ENCODE measurements around the gene BEND5.

DNA sequence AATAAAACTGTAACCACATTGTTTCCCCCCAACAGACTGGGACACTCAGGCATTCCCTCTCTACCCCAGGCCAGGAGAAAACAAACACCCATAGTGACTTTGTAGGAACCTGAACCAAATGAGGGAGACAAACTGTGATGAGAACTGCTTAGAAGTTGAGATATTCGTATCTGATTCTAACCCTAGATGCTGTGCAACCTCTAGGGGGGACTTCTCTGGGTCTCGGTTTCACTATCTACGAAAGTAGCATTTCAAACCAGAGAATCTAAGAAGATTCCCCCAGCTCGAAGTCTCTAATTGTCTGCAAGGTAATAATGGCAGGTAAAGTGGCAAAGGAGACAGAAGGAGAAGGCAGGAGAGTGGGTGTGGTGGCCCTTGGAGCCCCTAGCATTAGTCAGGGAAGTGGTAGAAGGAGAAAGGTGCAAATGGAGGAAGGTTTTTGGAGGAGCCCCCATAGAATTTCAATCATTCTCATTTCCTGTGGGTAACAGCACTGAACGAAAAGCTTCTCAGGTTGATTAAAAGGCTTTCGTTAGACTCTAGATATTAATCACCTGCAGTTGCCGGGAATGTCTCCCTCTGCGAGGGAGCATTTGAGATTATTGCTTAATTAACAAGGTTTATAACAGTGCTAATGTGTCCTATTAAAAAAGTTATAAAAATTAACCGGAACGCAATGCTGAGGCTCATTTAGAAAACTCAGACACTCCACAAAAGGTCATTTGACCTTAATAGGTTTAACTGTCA, 46.4 kb downstream of the BEND5 start:
- TF ChIP-seq, protein P1, sequence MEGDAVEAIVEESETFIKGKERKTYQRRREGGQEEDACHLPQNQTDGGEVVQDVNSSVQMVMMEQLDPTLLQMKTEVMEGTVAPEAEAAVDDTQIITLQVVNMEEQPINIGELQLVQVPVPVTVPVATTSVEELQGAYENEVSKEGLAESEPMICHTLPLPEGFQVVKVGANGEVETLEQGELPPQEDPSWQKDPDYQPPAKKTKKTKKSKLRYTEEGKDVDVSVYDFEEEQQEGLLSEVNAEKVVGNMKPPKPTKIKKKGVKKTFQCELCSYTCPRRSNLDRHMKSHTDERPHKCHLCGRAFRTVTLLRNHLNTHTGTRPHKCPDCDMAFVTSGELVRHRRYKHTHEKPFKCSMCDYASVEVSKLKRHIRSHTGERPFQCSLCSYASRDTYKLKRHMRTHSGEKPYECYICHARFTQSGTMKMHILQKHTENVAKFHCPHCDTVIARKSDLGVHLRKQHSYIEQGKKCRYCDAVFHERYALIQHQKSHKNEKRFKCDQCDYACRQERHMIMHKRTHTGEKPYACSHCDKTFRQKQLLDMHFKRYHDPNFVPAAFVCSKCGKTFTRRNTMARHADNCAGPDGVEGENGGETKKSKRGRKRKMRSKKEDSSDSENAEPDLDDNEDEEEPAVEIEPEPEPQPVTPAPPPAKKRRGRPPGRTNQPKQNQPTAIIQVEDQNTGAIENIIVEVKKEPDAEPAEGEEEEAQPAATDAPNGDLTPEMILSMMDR (IDR thresholded peaks at IDR 0.05) = no peak
- no peak for TF ChIP-seq POLR2A (IDR thresholded peaks at IDR 0.05)

Data from upper lobe of left lung (tissue), 4 donors.